Measurements from ENCODE around the gene DEPDC1B. TPM values are rescaled to one million over a fixed set of nuclear protein-coding genes. Genes with fewer than 3 reads are reported as not detected.
"Not testable (repeated sequence)": the region's sequence is repeated elsewhere in the genome, so short reads cannot be mapped to it uniquely, and the experiment has no call there.

The DEPDC1B gene
- total RNA-seq, 1 experiment from 2014 or later: 35.0 TPM

DNA sequence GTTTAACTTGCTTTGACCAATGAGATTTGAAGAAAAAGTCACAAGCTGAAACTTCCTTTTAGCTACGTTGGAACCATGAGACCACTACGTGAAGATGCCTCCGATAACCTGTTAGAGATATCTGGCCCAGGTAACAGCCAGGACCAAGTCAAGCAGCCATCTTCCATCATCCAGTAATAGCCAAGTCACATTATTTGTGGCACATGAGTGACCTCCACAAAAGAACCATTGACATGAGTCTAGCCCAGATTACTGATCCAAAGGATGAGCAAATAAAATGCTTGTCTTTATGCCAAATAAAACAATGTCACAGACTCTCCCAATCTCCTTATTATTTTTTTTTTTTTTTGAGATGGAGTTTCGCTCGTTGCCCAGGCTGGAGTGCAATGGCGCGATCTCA lies 1.6 kb downstream of the DEPDC1B start:
- no peak for DNase-seq (ENCODE audit: low spot score)

DNA sequence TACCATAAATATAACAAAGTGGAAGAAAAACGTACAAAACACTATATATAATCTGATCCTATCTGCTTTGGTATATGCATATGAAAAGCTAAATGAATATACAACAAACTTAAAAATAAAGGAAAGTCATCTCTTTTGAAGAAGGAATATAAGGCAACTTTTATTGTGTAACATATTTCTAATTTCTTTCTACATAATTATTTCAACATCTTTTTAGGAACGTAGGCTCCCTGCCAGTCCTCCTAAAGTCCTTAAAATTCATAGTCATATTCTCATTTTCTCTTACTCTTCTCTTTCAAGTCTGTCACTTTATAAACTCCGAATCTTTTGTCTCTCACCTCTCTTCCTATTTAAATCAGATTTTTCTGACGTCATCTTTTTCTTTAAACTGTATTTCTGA lies 9.6 kb downstream of the DEPDC1B start:
- DNase-seq (ENCODE audit: low spot score): no peak

DNA sequence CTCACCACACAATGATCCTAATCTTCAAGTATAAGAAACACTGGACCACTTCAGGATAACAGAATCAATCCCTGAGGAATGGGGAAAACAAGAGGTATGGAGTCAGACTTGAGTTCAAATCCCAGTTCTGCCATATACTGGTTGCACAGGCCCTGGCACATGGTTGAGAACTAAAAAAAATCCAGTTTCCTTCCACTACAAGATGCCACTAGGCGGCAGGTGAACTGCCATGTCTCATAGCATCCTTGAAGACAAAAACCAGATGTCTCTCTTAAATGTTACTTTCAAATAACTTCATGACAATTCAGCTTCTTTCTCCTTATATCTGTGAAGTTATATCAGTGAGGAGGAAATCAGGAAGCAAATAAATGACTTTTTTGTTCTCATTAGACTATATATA lies 11.0 kb downstream of the DEPDC1B start:
- no peak for DNase-seq (ENCODE audit: low spot score)

DNA sequence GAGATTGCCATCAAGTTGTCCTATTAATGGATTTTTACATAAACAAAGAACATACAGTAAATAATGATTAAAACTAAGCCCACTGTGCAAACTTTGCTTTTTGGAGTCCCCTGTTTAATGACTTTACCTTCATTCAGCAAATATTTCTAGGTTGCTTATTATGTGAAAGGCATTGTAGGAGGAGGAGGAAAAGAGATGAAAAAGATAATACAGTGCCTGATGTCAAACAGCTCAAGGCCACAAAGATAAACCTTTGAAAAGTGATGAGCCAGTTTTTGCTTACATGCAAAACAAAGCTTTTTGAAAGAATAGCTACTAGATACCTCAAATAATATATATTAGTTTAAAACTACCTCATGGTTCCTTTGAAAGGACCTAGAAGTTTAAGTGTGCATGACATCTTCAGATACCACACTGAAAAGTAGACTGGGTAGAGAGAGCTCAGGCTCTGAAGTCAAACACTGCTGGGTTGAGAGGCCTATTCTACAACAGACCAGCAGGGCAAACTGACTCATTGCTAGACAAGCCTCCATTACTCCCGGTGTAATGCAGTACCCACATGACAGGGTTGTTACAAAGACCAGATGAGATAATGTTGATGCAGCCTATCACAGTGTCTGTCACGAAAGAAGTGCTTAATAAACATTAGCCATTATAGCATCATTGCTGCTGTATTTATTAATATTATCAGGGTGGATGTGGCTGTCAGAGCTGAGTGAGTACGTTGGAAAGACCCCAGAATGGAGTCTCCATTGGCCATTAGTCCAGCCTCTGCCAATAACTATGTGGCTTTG lies 11.8 kb downstream of the DEPDC1B start:
- peak; percentile 73 for DNase-seq (ENCODE audit: low spot score)

DNA sequence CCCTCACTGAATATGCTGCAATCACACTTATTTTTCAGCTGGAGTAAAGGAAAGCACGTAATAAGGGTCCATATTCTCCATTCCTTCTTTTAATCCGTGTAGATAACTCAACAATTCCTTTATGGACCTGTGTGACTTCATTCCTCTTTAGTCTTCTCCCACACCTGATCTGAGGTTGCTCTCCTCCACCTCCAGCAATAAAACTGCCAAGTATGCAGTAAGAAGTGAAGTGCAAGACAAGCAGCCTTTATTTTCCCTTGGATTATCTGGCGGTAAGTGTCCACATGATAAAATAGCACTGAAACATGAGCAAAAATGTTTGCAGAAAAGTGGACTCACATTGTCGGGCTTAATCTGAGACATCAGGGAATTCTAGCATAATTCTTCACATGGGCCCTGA lies 13.8 kb downstream of the DEPDC1B start:
- DNase-seq (ENCODE audit: low spot score): no peak

DNA sequence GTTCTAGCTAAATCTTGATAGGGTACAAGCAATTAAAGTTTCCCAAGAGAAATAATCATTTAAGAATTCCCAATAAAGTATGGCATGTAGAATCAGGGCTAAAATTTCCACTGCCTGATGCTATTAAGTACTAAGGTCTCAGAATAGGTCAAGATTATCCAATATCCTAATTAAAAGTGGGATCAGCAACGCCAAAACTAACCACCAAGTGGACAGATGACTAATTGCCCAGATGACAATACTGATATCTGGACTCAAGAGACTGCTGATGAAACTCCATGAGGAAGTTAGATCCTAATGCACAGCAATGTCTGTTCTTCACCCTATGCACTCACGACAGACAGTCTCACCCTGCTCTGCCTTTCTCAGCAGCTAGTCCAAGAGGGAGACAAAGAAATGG lies 14.3 kb downstream of the DEPDC1B start:
- no peak for DNase-seq (ENCODE audit: low spot score)

DNA sequence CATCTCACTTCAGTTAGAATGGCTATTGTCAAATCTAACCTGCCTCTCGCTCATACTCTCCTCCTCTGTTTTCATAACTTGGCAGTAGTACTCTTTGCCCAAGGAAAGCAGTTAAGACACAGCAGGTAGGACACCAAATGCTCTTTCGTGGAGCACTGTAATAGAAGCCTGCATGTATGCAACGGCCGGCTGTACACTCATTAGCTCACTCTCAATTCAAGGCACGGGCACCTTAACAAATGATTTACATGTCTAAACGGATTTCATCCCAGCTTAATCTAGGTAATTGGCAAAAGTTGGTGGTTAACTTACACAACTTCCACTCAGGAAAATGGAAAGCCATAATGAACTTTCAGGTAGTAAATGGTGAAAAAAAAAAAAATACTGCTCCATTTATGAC lies 14.9 kb downstream of the DEPDC1B start:
- DNase-seq (ENCODE audit: low spot score): no peak

DNA sequence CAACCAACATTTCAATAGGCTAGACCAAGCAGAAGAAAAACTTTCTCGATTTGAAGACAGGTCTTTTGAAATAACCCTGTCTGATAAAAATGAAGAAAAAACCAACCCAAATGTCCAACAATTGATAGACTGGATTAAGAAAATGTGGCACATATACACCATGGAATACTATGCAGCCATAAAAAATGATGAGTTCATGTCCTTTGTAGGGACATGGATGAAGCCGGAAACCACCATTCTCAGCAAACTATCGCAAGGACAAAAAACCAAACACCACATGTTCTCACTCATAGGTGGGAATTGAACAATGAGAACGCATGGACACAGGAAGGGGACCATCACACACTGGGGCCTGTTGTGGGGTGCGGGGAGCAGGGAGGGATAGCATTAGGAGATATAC lies 18.0 kb downstream of the DEPDC1B start:
- not testable (repeated sequence) for DNase-seq (ENCODE audit: low spot score)

DNA sequence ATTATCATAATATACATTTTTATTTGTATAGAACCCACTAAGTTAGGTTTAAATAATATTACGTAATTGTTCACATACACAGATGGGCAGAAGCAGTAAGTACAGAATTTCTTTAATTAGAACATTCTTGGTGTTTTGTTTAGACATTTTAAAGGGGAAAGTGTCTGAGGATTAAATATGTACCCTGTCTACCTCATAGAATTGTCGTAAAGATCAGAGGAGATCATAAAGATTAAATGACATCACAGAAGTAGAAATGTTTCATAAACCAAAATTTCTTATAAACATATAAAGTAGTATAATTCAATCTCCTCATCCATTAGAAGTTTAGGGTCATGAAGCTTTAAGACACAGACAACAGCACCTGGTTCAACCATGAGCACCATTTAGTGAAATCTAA lies 20.1 kb downstream of the DEPDC1B start:
- no peak for DNase-seq (ENCODE audit: low spot score)

DNA sequence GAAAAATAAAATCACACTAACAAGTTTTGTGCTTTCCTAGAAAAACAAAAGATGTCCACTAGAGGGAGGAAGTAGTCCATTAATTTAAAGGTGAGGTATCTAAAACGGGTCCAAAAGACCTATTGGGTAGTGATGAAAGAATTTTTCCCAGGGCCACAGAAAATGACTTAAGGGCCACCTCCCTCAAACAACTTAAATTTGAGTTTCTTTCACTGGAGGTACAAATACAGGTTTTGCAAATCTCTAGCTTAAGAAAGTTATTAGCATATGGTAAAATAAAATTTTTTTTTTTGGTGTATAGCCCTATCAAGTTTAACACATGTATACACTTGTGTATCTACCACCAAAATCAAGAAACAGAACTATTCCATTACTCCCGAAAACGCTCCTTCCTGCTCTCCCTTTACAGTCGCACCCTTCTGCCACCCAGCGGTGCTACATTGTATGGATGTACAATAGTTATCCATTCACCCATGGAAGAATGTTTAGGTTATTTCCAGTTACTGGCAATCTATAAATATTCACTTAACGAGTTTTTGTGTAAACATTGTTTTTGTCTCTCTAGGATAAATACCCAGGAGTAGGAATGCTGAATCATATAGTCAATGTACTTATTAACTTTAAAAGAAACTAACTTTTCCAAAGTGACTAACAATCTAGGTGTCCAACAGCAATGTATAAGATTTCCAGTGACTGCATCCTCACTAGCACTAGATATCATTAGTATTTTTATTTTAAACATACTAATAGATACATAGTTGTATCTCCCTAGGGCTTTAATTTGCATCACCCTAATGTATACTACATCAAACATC lies 21.9 kb downstream of the DEPDC1B start:
- DNase-seq (ENCODE audit: low spot score): peak; percentile 61

DNA sequence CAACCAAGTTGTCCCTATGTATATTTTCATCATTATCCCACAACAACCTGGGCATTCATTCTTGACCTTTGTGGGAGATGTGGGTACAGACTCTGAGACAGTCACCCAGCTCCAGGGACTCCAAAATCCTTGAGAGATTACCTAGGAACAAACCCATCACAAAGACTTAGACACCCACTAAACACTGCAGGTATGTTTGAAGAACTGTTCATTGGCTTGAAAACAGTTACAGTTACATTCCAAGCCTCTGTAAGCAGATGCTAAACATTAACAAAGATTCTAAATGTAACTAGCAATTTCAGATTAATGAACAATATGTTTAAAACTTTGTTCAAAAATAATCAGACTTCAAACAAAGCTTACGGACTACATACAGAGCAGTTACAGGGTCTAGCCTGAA lies 24.7 kb downstream of the DEPDC1B start:
- no peak for DNase-seq (ENCODE audit: low spot score)

DNA sequence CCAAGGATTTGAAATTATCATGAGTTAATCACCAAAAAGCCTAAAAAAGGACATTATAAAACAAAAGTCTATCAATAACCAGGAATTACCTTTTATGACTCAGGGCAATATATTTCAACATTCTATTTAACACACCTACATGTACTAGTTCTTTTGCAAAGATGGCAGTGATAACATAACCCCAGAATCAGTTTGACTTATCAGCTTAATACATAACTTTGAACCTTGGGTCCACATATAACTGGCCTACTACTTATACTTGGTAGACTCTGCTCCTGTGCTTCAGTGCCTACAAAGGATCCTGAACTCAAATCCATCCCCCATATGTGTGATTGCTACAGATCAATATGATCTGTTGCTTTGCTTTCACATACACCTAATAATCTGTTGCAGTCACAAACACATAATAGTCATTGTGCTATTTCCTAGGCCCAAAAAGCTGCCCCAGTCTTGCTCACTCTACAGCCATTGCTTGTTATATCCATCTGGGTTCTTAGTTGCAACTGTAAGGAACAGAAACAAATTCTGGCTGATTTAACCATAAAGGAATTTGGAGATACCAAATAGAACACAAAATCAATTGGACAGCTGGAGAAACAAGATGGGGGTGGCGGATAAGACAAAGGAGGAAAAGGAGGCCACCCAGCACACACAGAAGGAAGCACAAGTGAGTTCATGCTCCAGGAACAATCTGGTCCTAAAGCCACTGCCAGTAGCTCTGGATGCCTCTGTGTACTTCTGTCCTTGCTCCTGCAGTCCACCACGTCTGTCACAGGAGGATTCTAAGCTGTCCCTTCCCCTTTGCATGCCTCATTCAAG lies 25.5 kb downstream of the DEPDC1B start:
- DNase-seq (ENCODE audit: low spot score): no peak

DNA sequence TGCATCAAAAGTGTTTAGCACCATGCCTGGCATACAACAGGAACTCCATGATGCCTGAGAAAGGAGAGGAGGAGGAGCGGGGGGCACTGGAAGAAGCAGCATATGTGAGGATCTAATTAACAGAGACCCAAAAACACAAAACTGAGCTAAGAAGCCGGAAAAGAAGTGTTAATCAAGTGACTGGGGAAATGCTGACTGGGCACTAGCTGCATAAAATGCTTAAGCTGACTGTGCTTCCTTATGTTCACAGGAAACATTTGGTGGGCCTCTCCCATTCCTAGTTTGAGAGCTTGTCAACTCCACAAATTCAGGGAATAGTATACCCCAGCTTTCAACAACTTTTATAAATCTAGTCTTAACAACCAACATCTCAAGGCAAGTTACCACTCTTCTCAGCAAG lies 26.6 kb downstream of the DEPDC1B start:
- DNase-seq (ENCODE audit: low spot score): no peak

DNA sequence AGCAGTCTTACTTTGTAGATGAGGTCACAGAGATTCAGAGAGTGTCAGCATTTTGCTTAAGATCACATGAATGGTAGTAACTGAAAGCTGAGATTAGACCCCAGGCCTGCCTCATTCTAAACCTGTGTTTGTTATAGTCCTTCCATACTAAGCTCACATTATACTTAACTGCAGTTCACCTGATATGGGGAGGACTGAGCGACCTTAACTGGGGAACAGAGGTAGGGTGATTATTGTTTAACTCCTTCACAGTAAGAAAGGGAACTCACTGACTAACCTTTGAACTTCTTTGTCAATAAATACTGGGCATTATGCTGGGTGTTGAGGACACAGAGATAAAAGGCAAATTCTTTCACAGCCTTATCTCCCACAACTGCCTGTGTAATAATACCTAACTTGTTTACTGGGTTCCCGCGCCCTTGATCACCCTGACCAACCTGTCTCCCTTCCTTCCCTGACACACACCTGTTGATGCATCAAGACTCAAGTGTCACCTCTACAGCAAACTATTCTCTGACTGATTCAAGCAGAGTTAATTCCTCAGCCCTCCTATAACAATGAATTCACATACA lies 27.2 kb downstream of the DEPDC1B start:
- DNase-seq (ENCODE audit: low spot score): no peak

DNA sequence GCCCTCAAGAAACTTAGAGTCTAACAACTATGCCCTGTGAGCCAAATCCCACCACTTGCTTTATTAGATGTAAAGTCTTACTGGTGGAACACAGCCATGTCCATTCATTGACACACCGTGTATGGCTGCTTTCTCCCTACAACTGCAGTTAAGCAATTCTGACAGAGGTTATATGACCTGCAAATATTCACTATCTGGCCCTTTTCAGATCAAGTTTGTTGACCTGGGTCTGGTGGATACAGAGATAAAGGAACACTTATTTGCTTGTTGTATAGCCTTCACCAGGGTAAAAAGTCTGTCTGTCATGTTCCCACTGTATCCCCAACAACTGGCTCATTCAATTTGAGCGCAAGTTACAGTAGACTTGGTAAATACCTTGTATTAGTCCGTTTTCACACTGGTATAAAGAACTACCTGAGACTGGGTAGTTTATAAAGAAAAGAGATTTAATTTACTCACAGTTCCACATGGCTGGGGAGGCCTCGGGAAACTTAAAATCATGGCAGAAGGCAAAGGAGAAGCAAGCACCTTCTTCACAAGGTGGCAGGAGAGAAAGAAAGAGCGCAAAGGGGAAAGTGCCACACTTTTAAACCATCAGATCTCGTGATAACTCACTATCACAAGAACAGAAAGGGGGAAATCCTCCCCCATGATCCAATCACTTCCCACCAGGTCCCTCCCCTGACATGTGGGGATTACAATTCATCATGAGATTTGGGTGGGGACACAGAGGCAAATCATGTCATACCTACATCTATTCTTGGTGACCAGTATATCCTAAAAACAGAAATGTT lies 27.9 kb downstream of the DEPDC1B start:
- DNase-seq (ENCODE audit: low spot score): no peak

DNA sequence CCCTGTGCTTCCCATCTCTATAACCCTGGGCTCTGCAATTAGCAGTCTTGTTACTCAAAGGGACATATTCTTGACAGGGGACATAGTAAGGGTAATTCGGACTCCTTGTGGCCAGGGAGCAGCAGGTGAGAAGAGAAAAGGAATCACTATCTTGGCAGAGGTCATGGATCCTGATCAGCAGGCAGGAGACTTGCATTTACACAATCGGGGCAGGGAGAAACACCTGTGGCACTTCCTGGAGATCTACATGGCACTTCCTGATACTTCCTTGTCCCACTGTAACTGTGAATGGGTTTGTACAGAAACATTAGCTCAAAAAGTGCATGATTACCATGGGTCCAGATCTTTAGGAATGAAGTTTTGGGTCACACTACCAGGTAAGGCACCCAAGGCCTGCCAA lies 29.2 kb downstream of the DEPDC1B start:
- DNase-seq (ENCODE audit: low spot score): no peak

DNA sequence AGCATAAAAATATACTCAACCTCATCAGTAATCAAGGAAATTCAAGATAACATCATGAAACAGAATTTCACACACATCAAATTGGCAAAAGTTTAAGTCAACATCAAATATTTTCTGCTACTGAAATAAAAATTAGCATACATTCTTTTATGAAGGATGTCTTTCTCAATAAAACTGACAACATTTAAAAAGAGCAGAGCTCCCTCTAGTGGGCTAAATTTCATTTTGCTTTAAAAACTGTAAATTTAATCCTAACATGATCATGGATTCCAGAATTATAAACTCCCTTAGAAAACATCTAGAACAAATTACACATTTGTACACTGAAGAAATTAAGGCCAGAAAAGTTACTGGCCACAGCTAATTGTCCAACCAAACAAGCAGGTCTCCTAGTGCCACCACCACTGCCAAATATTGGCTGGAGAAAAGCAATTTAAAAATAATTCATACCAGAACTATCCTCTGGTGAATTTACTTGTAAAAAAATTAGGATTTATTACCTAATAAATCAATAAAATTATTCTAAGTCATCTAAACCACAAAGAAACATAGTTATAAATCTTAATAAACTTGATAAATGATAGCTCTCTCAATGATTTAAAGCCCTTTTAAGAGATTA lies 31.2 kb downstream of the DEPDC1B start:
- peak; percentile 15 for DNase-seq (ENCODE audit: low spot score)

DNA sequence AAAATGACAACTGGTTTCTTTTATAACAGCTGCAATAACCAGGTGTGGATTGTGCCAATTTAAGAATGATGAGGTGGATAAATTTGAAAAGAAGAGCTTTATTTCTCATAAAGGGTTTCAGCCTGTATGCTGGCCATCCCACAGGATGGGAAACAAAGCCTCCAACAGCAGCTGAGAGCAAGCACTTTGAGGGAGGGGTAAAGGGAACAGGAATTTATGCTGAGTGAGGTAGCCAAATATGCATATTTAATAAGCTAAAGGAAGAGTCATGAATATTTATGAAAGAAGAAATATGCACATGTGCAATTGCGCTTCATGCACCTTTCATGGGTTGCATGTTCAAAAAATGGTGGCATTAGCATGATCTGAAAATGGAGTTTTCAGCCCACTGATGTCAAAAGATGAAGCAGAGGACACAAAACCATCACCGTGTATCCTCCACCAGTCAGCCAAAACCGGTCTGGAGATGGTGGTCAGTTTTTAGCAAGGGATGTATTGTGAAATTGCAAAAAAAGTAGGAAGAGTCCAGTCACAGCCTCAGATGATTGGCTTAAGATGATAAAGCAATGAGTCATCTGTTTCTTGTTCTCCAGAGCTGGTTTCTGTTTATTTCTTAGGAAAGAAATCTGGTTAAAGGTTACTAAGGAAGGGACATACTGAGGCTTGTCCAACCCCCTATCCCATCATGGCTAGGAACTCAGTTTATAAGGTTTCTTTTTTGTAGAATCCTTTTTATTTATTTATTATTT lies 47.9 kb downstream of the DEPDC1B start:
- DNase-seq (ENCODE audit: low spot score): peak; percentile 75

DNA sequence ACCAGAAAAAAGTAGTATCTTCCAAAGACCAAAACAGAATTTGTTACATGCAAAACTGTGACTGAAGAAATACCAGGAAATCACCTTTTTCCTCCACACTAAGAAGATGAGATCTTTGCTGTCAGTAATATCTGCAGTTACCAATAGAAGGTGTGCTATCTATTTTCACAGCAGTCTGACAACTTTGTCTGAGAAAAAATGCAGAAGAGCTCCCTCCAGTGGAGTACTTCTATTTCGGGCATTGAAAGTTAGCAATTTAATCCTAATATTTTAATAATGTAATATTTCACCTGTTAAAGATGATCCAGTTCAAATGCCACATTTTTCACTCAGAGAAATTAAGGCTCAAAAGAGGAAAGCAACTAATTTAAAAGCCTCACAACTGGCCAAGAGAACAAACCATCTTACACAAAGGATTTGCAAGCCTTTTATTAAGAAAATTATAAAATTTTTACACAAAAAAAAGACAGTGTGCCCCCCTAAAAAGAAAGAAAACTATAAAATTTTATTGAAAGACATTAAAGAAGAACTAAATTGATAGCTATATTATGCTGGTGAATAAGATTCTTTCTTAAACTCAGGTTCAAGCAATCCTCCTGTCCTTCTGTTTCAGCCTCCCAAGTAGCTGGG lies 50.6 kb downstream of the DEPDC1B start:
- DNase-seq (ENCODE audit: low spot score): peak; percentile 52

Measured in A172 (cell line).